Activated CD4-positive, alpha-beta T cell treated with anti-CD3 and anti-CD28 coated beads, Interleukin-2, amount 50 U/mL, for 48 hours (primary cell): ENCODE results near the gene PNISR.
A peak's percentile ranks its signal among the peaks of the same experiment; 100 is the strongest.

Experiments
- DNase-seq, 2 experiments: peaks; one replicate each; pipeline ENCODE4 v3.0.0-alpha.2; 2020

PNISR gene

GRCh38 chr6:99407076-99407475 is 18.0 kb downstream of the PNISR start:
- DNase-seq: no peak

- DNase-seq: no peak
Measured at GRCh38 chr6:99402448-99402847, 22.7 kb downstream of the PNISR start.

GRCh38 chr6:99397287-99397686 is 27.8 kb downstream of the PNISR start:
- no peak for DNase-seq

GRCh38 chr6:99393698-99394531 is 31.2 kb downstream of the PNISR start, which contains the start of gene COQ3:
Gene COQ3 (minus strand): TSS chr6:99394195. CDS start chr6:99394179, 16 bp downstream.
- DNase-seq: peak; percentile 67 to 73

GRCh38 chr6:99393366-99393697 is 31.8 kb downstream of the PNISR start:
- DNase-seq: no peak

- DNase-seq: no peak
Measured at GRCh38 chr6:99390896-99391295, 34.2 kb downstream of the PNISR start.

GRCh38 chr6:99384507-99384906 is 40.6 kb downstream of the PNISR start:
- no peak for DNase-seq

GRCh38 chr6:99378636-99379035 is 46.5 kb downstream of the PNISR start:
- DNase-seq: no peak

- DNase-seq: no peak
Measured at GRCh38 chr6:99369533-99369932, 55.6 kb downstream of the PNISR start.

- no peak for DNase-seq
Measured at GRCh38 chr6:99366852-99367251, 58.3 kb downstream of the PNISR start.

GRCh38 chr6:99364026-99364425 is 61.1 kb downstream of the PNISR start:
- DNase-seq: no peak

- DNase-seq: no peak
Measured at GRCh38 chr6:99362678-99363268, 62.3 kb downstream of the PNISR start.

GRCh38 chr6:99359800-99360199 is 65.3 kb downstream of the PNISR start:
- DNase-seq: no peak

GRCh38 chr6:99356641-99357040 is 68.5 kb downstream of the PNISR start:
- DNase-seq: no peak

- no peak for DNase-seq
Measured at GRCh38 chr6:99354983-99355382, 70.1 kb downstream of the PNISR start.

GRCh38 chr6:99353126-99353525 is 72.0 kb downstream of the PNISR start:
- DNase-seq: no peak

GRCh38 chr6:99350573-99350972 is 74.5 kb downstream of the PNISR start:
- DNase-seq: no peak

GRCh38 chr6:99349171-99350141 is 75.7 kb downstream of the PNISR start, which contains the start of gene FAXC:
Gene FAXC (minus strand): TSS chr6:99349674. CDS start chr6:99349372, 302 bp downstream.
- DNase-seq: peak; percentile 17 to 18

- DNase-seq: no peak
Measured at GRCh38 chr6:99348288-99349170, 76.6 kb downstream of the PNISR start.
